Hepatocyte (in vitro differentiated cells): ENCODE measurements around the gene ZNF148. TPM values are rescaled to one million over a fixed set of nuclear protein-coding genes. Genes with fewer than 3 reads are reported as not detected.

Experiments
- DNase-seq: peaks from one replicate; pipeline ENCODE4 v3.0.0-alpha.2; 2016; ENCODE audit warnings: low spot score
- H2AFZ ChIP-seq: fragments of 200-600 bp; sonication (generic); 2 replicates; pipeline ENCODE4 v1.6.0; 2016; ENCODE audit warnings: antibody characterized with exemption, mild to moderate bottlenecking
- H3K27ac ChIP-seq: fragments of 200-600 bp; sonication (generic); 2 replicates; pipeline ENCODE4 v1.5.1; 2016; ENCODE audit warnings: mild to moderate bottlenecking
- H3K27me3 ChIP-seq: fragments of 200-600 bp; sonication (generic); 2 replicates; pipeline ENCODE4 v1.6.1; 2016
- H3K36me3 ChIP-seq: fragments of 200-600 bp; sonication (generic); replicated peaks from 2 replicates; pipeline ENCODE4 v1.5.1; 2016; ENCODE audit warnings: low read depth; ENCODE audit not compliant: insufficient read depth
- H3K4me1 ChIP-seq: fragments of 200-600 bp; sonication (generic); 2 replicates; pipeline ENCODE4 v1.5.1; 2016; ENCODE audit warnings: mild to moderate bottlenecking, moderate library complexity; ENCODE audit not compliant: insufficient read depth
- H3K4me2 ChIP-seq: fragments of 200-600 bp; sonication (generic); 2 replicates; pipeline ENCODE4 v1.6.0; 2016
- H3K4me3 ChIP-seq: fragments of 200-600 bp; sonication (generic); 2 replicates; pipeline ENCODE4 v1.5.1; 2016; ENCODE audit warnings: mild to moderate bottlenecking
- H3K79me2 ChIP-seq: fragments of 200-600 bp; sonication (generic); 2 replicates; pipeline ENCODE4 v1.6.0; 2017; ENCODE audit warnings: mild to moderate bottlenecking
- H3K9me2 ChIP-seq: fragments of 200-600 bp; sonication (generic); replicated peaks from 2 replicates; pipeline ENCODE4 v1.6.0; 2017; ENCODE audit warnings: mild to moderate bottlenecking; ENCODE audit not compliant: insufficient read depth
- H3K9me3 ChIP-seq: fragments of 200-600 bp; sonication (generic); 2 replicates; pipeline ENCODE4 v1.5.1; 2016; ENCODE audit warnings: low read depth, mild to moderate bottlenecking
- H4K20me1 ChIP-seq: fragments of 200-600 bp; sonication (generic); 2 replicates; pipeline ENCODE4 v1.6.0; 2016; ENCODE audit warnings: mild to moderate bottlenecking; ENCODE audit not compliant: insufficient read depth, poor library complexity, severe bottlenecking
- EZH2 ChIP-seq: fragments of 200-600 bp; sonication (generic); IDR thresholded peaks from 2 replicates; pipeline ENCODE4 v1.6.1; 2016; ENCODE audit warnings: antibody characterized with exemption, mild to moderate bottlenecking, borderline replicate concordance
- EZH2phosphoT487 ChIP-seq: fragments of 200-600 bp; sonication (generic); IDR thresholded peaks from one replicate; pipeline ENCODE4 v1.6.1; 2018; ENCODE audit warnings: antibody characterized with exemption, mild to moderate bottlenecking, low read depth, moderate library complexity; ENCODE audit not compliant: unreplicated experiment, severe bottlenecking
- WGBS: methylation state at CpG from one replicate; pipeline ENCODE4 v1.1.6; 2016; ENCODE audit warnings: low lambda C conversion rate; ENCODE audit errors: missing lambda C conversion rate; 5-methylcytosine and 5-hydroxymethylcytosine counted together
- polyA plus RNA-seq: library from polyadenylated mRNA; unstranded; fragments of >200 nt; fragmentation: Nextera tagmentation; extraction: Ambion mirVana; gene quantifications from 2 replicates; pipeline ENCODE4 v1.2.1, GENCODE V29; 2016
- total RNA-seq: library from RNA; depleted of rRNA; stranded (reverse); fragments of >200 nt; gene quantifications from 2 replicates; pipeline ENCODE4 v1.2.3, GENCODE V29; 2014
- TF ChIP-seq, protein P1 (sequence below): fragments of 200-600 bp; sonication (generic); IDR thresholded peaks from 2 replicates; pipeline ENCODE4 v1.5.1; 2016; ENCODE audit warnings: antibody characterized with exemption, mild to moderate bottlenecking; ENCODE audit not compliant: poor library complexity

ZNF148 gene
- total and polyA plus RNA-seq, 2 experiments from 2014 or later, result 23.2 to 30.3 TPM

DNA sequence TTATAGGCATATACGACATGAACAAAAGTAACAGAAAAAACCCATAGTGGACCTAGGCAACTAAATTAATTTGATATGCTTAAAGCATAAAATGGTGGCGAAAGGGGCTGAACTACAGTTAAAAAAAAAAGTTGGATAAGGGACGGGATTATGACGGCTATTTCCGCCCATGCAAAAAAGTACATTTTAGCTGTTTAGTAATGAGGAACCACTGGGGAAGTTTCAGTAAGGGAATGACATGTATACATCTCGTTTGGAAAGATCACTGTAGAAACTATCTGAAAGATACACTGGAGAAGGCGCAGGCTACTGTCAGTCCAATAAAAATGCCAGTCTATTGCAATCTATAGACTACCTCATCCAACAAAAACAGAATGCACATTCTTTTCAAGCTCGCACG is 65.6 kb downstream of the ZNF148 start:
- no peaks in the 10 kb centered on the region for H3K4me1 ChIP-seq
- TF ChIP-seq EZH2 (no peak), EZH2phosphoT487 (no peak)
- TF ChIP-seq, protein P1, sequence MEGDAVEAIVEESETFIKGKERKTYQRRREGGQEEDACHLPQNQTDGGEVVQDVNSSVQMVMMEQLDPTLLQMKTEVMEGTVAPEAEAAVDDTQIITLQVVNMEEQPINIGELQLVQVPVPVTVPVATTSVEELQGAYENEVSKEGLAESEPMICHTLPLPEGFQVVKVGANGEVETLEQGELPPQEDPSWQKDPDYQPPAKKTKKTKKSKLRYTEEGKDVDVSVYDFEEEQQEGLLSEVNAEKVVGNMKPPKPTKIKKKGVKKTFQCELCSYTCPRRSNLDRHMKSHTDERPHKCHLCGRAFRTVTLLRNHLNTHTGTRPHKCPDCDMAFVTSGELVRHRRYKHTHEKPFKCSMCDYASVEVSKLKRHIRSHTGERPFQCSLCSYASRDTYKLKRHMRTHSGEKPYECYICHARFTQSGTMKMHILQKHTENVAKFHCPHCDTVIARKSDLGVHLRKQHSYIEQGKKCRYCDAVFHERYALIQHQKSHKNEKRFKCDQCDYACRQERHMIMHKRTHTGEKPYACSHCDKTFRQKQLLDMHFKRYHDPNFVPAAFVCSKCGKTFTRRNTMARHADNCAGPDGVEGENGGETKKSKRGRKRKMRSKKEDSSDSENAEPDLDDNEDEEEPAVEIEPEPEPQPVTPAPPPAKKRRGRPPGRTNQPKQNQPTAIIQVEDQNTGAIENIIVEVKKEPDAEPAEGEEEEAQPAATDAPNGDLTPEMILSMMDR, result no peak
- peaks cover 89% of the 10 kb centered on the region for H3K79me2 ChIP-seq
- WGBS, result 80% methylated on average over 9 of the region's 9 CpGs
- H4K20me1 ChIP-seq, result peaks cover 10% of the 10 kb centered on the region
- H3K36me3 ChIP-seq, result no peaks in the 10 kb centered on the region
- no peaks in the 10 kb centered on the region for H3K9me3 ChIP-seq
- no peak for DNase-seq
- no peaks in the 10 kb centered on the region for H3K27me3 ChIP-seq
- H3K4me3 ChIP-seq, result no peak overlapping the region
- no peak overlapping the region for H3K27ac ChIP-seq
- H2AFZ ChIP-seq, result no peak overlapping the region
- no peaks in the 10 kb centered on the region for H3K9me2 ChIP-seq
- H3K4me2 ChIP-seq, result no peak overlapping the region

DNA sequence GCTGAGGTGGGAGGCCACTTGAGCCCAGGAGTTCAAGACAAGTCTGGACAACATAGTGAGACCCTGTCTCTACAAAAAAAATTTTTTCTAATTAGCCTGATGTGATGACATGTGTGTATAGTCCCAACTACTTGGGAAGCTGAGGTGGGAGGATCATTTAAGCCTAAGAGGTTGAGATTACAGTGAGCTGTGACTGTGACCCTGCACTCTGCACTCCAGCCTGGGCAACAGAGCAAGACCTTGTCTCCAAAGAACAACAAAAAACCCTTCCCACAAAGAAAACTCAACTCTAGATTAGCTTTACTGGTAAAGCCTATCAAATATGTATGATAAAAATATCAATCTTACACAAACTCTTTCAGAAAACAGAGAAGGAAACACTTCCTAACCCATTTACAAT is 68.5 kb downstream of the ZNF148 start:
- no peaks in the 10 kb centered on the region for H3K9me3 ChIP-seq
- H3K36me3 ChIP-seq, result no peaks in the 10 kb centered on the region
- no peaks in the 10 kb centered on the region for H3K9me2 ChIP-seq
- no peak overlapping the region for H3K27ac ChIP-seq
- no peaks in the 10 kb centered on the region for H3K4me1 ChIP-seq
- TF ChIP-seq, protein P1, result no peak
- TF ChIP-seq EZH2phosphoT487 (no peak), EZH2 (no peak)
- H3K79me2 ChIP-seq, result peaks cover 98% of the 10 kb centered on the region
- no peak overlapping the region for H3K4me2 ChIP-seq
- DNase-seq, result no peak
- no peaks in the 10 kb centered on the region for H3K27me3 ChIP-seq
- H3K4me3 ChIP-seq, result no peak overlapping the region
- H4K20me1 ChIP-seq, result peaks cover 11% of the 10 kb centered on the region
- no peak overlapping the region for H2AFZ ChIP-seq

DNA sequence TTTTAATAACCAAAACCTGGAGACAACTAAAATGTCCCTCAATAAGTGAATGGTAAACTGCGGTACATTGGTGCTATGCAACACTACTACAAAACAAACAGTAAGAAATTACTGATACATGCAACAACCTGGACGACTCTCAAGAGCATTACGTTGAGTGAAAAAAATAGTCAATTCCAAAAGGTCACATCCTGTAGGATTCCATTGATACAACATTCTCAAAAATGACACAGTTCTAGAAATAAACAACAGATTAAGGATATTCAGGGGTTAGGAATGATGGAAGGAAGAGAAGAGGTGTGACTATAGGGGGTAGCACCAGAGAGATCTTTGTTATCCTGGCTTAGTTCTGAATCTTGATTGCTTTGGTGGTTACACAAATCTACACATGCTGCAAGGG is 72.2 kb downstream of the ZNF148 start:
- Histone ChIP-seq H4K20me1 (peaks cover 16% of the 10 kb centered on the region), H3K27ac (no peak overlapping the region), H3K4me1 (no peaks in the 10 kb centered on the region), H2AFZ (no peak overlapping the region), H3K36me3 (no peaks in the 10 kb centered on the region), H3K4me2 (no peak overlapping the region), H3K4me3 (no peak overlapping the region), H3K27me3 (no peaks in the 10 kb centered on the region), H3K9me3 (no peaks in the 10 kb centered on the region), H3K9me2 (no peaks in the 10 kb centered on the region), H3K79me2 (peaks cover 98% of the 10 kb centered on the region)
- DNase-seq, result no peak
- TF ChIP-seq EZH2phosphoT487 (no peak), EZH2 (no peak)
- TF ChIP-seq, protein P1, result no peak
- 93% methylated on average over 3 of the region's 3 CpGs for WGBS

DNA sequence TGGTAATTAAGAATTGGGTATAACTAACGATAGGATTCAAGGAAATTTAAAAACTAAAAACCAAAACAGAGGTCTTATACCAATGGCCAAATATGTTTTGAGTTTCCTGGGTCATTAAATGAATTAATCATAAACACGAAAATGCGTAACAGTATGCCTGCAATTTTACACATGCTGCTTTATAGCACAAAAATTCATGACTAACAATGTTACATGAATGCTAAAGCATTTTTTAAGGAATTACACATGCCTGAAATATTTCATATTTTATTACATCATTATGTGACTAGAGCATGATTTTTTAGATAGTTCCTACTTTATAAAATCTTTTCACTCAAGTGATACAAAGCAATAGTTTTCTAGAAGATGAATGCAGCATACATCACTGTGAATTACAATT is 74.7 kb downstream of the ZNF148 start:
- Histone ChIP-seq H4K20me1 (peaks cover 17% of the 10 kb centered on the region), H3K36me3 (no peaks in the 10 kb centered on the region), H3K27me3 (no peaks in the 10 kb centered on the region), H3K9me3 (no peaks in the 10 kb centered on the region), H3K79me2 (peaks cover 96% of the 10 kb centered on the region), H3K27ac (no peak overlapping the region), H3K4me2 (no peak overlapping the region), H2AFZ (no peak overlapping the region), H3K4me1 (no peaks in the 10 kb centered on the region), H3K9me2 (no peaks in the 10 kb centered on the region), H3K4me3 (no peak overlapping the region)
- WGBS, result 95% methylated on average over 3 of the region's 3 CpGs
- TF ChIP-seq EZH2phosphoT487 (no peak), EZH2 (no peak)
- TF ChIP-seq, protein P1, result no peak
- no peak for DNase-seq
